Epithelial cell of proximal tubule (primary cell): Measurements from ENCODE around the gene TRAFD1. TPM values are rescaled to one million over a fixed set of nuclear protein-coding genes. Genes with fewer than 3 reads are reported as not detected.
A peak's percentile ranks its signal among the peaks of the same experiment; 100 is the strongest.

Experiments
- DNase-seq: peaks from one replicate; pipeline ENCODE4 v3.0.0-alpha.2; 2011; ENCODE audit warnings: low read depth
- H3K4me3 ChIP-seq: 2 replicates; pipeline ENCODE4 v1.5.1; 2011; ENCODE audit warnings: low read depth, mild to moderate bottlenecking, low read length
- CTCF ChIP-seq: conservative IDR thresholded peaks from 2 replicates; pipeline ENCODE4 v1.5.1; 2012; ENCODE audit warnings: low read depth, mild to moderate bottlenecking, low read length
- total RNA-seq: library from RNA; depleted of rRNA; stranded (reverse); fragments of >200 nt; gene quantifications from 2 replicates; pipeline ENCODE4 v1.2.3, GENCODE V29; 2015

The TRAFD1 gene
- 19.0 and 29.4 TPM in 2 replicates for total RNA-seq

- peak within 1 kb of the TSS; percentile 94 for H3K4me3 ChIP-seq
- peak; percentile 53 for DNase-seq
- no peak for TF ChIP-seq CTCF
Measured at GRCh38 chr12:112125250-112125999, at the start of gene TRAFD1. TSS of gene TRAFD1 (plus strand) at chr12:112125560. CDS start at chr12:112130523, 4,963 bp downstream.

- TF ChIP-seq CTCF = peak; percentile 30
- DNase-seq = no peak
- H3K4me3 ChIP-seq = no peak overlapping the region
Measured at GRCh38 chr12:112087055-112087850, 38.1 kb upstream of the TRAFD1 start.

- no peak for TF ChIP-seq CTCF
- no peak for DNase-seq
- no peak overlapping the region for H3K4me3 ChIP-seq
Measured at GRCh38 chr12:112087851-112088250, 37.5 kb upstream of the TRAFD1 start.

GRCh38 chr12:112091563-112091962 is 33.8 kb upstream of the TRAFD1 start:
- TF ChIP-seq CTCF = no peak

GRCh38 chr12:112096070-112096469 is 29.3 kb upstream of the TRAFD1 start:
- no peak for TF ChIP-seq CTCF
- no peak overlapping the region for H3K4me3 ChIP-seq
- no peak for DNase-seq

More at GRCh38 chr12:112091563-112091962, 33.8 kb upstream of the TRAFD1 start:
- no peak for DNase-seq
- no peak overlapping the region for H3K4me3 ChIP-seq

GRCh38 chr12:112096667-112097066 is 28.7 kb upstream of the TRAFD1 start:
- H3K4me3 ChIP-seq = no peak overlapping the region
- no peak for TF ChIP-seq CTCF
- DNase-seq = peak; percentile 70
